ENCODE results near the gene SPATC1L.

SPATC1L gene

GRCh38 chr21:46130831-46131587 is 53.2 kb downstream of the SPATC1L start:
- H3K9me3 ChIP-seq (ENCODE audit: control insufficient read depth, low read length) = no peaks in the 10 kb centered on the region
- DNase-seq = no peak
- H3K27me3 ChIP-seq (replicated peaks; ENCODE audit: control insufficient read depth, insufficient read depth, low read length, poor library complexity, severe bottlenecking) = no peaks in the 10 kb centered on the region
- no peak overlapping the region for H3K27ac ChIP-seq (ENCODE audit: insufficient read depth, low read length, poor library complexity, severe bottlenecking)
- no peaks in the 10 kb centered on the region for H3K4me1 ChIP-seq (ENCODE audit: control insufficient read depth, insufficient read depth, low read length, poor library complexity, severe bottlenecking)
- no peaks in the 10 kb centered on the region for H3K36me3 ChIP-seq (ENCODE audit: control insufficient read depth, insufficient read depth, low read length)
- H3K4me3 ChIP-seq (ENCODE audit: insufficient read depth, low read depth, low read length, poor library complexity, severe bottlenecking) = no peak overlapping the region

GRCh38 chr21:46129846-46130651 is 54.2 kb downstream of the SPATC1L start:
- Histone ChIP-seq H3K27me3 (replicated peaks; ENCODE audit: control insufficient read depth, insufficient read depth, low read length, poor library complexity, severe bottlenecking) (no peaks in the 10 kb centered on the region), H3K9me3 (ENCODE audit: control insufficient read depth, low read length) (no peaks in the 10 kb centered on the region), H3K4me3 (ENCODE audit: insufficient read depth, low read depth, low read length, poor library complexity, severe bottlenecking) (no peak overlapping the region), H3K4me1 (ENCODE audit: control insufficient read depth, insufficient read depth, low read length, poor library complexity, severe bottlenecking) (no peaks in the 10 kb centered on the region), H3K27ac (ENCODE audit: insufficient read depth, low read length, poor library complexity, severe bottlenecking) (no peak overlapping the region), H3K36me3 (ENCODE audit: control insufficient read depth, insufficient read depth, low read length) (no peaks in the 10 kb centered on the region)
- no peak for DNase-seq

GRCh38 chr21:46128933-46129571 is 55.2 kb downstream of the SPATC1L start:
- H3K9me3 ChIP-seq (ENCODE audit: control insufficient read depth, low read length) = no peaks in the 10 kb centered on the region
- H3K36me3 ChIP-seq (ENCODE audit: control insufficient read depth, insufficient read depth, low read length) = no peaks in the 10 kb centered on the region
- no peaks in the 10 kb centered on the region for H3K27me3 ChIP-seq (replicated peaks; ENCODE audit: control insufficient read depth, insufficient read depth, low read length, poor library complexity, severe bottlenecking)
- no peak overlapping the region for H3K4me3 ChIP-seq (ENCODE audit: insufficient read depth, low read depth, low read length, poor library complexity, severe bottlenecking)
- no peaks in the 10 kb centered on the region for H3K4me1 ChIP-seq (ENCODE audit: control insufficient read depth, insufficient read depth, low read length, poor library complexity, severe bottlenecking)
- H3K27ac ChIP-seq (ENCODE audit: insufficient read depth, low read length, poor library complexity, severe bottlenecking) = no peak overlapping the region
- no peak for DNase-seq

DNA sequence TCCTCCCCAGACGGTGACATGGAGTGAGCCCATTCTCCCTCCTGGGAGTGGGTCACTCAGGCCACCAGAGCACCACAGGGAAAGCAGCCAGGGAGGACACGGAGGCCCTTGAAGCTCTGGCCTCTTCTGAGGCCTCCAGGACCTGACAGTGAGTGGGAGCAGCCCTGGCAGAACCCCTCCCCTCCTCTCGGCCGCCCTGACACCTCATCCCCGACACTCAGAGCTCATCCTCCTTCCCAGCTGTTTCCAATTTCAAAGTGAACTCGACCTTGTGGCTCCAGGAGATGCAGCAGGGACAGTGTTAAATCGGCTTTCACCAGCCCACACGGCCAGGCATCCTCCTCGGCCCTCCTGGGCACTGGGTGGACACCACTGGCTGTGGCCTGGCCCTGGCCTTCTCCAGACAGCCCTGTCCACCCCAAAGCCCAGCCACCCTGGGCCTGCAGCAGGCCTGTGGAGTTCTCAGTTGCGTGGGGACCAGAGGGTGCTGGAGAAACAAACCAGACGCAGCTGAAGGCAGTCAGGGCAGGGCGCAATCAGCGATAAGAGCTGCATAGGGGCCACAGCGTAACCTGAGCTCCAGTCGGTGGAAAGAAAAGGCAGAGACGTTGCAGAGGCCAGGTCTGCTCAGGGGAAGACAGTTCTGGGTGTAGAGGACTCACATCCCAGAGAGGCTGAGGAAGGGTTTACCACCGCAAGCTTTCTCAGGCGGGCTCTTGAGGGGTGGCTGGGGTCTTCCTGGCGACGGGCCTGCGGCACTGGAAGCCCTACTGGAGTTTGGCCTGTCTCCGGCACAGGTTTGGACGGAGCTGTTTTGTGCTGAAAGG is 55.9 kb downstream of the SPATC1L start:
- DNase-seq = no peak
- no peak overlapping the region for H3K4me3 ChIP-seq (ENCODE audit: insufficient read depth, low read depth, low read length, poor library complexity, severe bottlenecking)
- H3K36me3 ChIP-seq (ENCODE audit: control insufficient read depth, insufficient read depth, low read length) = no peaks in the 10 kb centered on the region

DNA sequence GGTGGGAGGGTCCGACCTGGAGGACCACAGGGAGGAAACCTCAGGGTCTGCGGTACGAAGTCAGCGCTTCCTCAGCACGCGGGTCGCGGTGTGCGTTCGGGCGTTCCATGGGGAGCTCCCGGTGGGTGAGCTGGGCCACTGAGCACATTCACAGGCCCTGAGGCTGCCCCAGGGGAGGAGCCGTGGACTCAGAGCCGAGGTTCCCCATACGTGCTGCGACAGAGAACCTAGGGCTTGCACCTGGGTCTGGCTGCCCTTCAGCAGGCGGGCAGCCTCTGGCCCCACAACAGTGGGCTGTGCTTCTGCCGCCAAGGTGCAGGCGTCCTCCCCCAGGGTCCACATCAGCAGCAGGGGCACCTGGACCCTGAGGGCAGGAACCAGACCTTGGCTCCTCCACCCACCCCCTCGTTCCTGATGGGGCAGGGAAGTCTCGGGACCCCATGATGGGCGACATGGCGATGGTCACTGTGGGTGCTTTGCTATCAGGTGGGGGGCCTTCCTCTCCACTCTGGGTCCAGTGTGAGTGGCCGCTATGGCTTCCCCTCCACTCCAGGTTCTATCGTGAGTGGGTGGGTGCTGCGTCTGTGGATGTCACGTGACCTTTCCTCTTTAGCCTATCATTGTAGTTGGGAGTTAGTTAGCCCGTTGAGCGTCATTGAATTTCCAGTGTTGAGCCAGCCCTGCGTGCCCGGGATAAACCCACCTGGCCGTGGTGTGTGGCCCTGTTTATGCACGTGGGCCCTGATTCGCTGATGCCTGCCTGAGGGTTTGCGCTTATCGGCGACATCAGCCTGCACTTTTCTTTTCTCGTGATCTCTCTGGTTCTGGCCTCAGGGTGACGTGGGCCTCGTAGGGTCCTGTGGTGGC is 56.8 kb downstream of the SPATC1L start:
- H3K4me1 ChIP-seq (ENCODE audit: control insufficient read depth, insufficient read depth, low read length, poor library complexity, severe bottlenecking) = no peaks in the 10 kb centered on the region
- no peak overlapping the region for H3K27ac ChIP-seq (ENCODE audit: insufficient read depth, low read length, poor library complexity, severe bottlenecking)
- no peak for DNase-seq
- no peak overlapping the region for H3K4me3 ChIP-seq (ENCODE audit: insufficient read depth, low read depth, low read length, poor library complexity, severe bottlenecking)
- H3K9me3 ChIP-seq (ENCODE audit: control insufficient read depth, low read length) = no peaks in the 10 kb centered on the region
- H3K36me3 ChIP-seq (ENCODE audit: control insufficient read depth, insufficient read depth, low read length) = no peaks in the 10 kb centered on the region
- H3K27me3 ChIP-seq (replicated peaks; ENCODE audit: control insufficient read depth, insufficient read depth, low read length, poor library complexity, severe bottlenecking) = no peaks in the 10 kb centered on the region

More for the DNA sequence above, 55.9 kb downstream of the SPATC1L start:
- Histone ChIP-seq H3K27me3 (replicated peaks; ENCODE audit: control insufficient read depth, insufficient read depth, low read length, poor library complexity, severe bottlenecking) (no peaks in the 10 kb centered on the region), H3K4me1 (ENCODE audit: control insufficient read depth, insufficient read depth, low read length, poor library complexity, severe bottlenecking) (no peaks in the 10 kb centered on the region), H3K9me3 (ENCODE audit: control insufficient read depth, low read length) (no peaks in the 10 kb centered on the region), H3K27ac (ENCODE audit: insufficient read depth, low read length, poor library complexity, severe bottlenecking) (no peak overlapping the region)

- no peaks in the 10 kb centered on the region for H3K27me3 ChIP-seq (replicated peaks; ENCODE audit: control insufficient read depth, insufficient read depth, low read length, poor library complexity, severe bottlenecking)
- no peak overlapping the region for H3K4me3 ChIP-seq (ENCODE audit: insufficient read depth, low read depth, low read length, poor library complexity, severe bottlenecking)
- no peak overlapping the region for H3K27ac ChIP-seq (ENCODE audit: insufficient read depth, low read length, poor library complexity, severe bottlenecking)
- no peaks in the 10 kb centered on the region for H3K9me3 ChIP-seq (ENCODE audit: control insufficient read depth, low read length)
- no peaks in the 10 kb centered on the region for H3K4me1 ChIP-seq (ENCODE audit: control insufficient read depth, insufficient read depth, low read length, poor library complexity, severe bottlenecking)
- DNase-seq = no peak
- no peaks in the 10 kb centered on the region for H3K36me3 ChIP-seq (ENCODE audit: control insufficient read depth, insufficient read depth, low read length)
Measured at GRCh38 chr21:46126309-46127238, 57.7 kb downstream of the SPATC1L start.

- H3K4me1 ChIP-seq (ENCODE audit: control insufficient read depth, insufficient read depth, low read length, poor library complexity, severe bottlenecking) = no peaks in the 10 kb centered on the region
- DNase-seq = no peak
- no peaks in the 10 kb centered on the region for H3K36me3 ChIP-seq (ENCODE audit: control insufficient read depth, insufficient read depth, low read length)
- H3K27me3 ChIP-seq (replicated peaks; ENCODE audit: control insufficient read depth, insufficient read depth, low read length, poor library complexity, severe bottlenecking) = no peaks in the 10 kb centered on the region
- H3K4me3 ChIP-seq (ENCODE audit: insufficient read depth, low read depth, low read length, poor library complexity, severe bottlenecking) = no peak overlapping the region
- H3K27ac ChIP-seq (ENCODE audit: insufficient read depth, low read length, poor library complexity, severe bottlenecking) = no peak overlapping the region
- H3K9me3 ChIP-seq (ENCODE audit: control insufficient read depth, low read length) = no peaks in the 10 kb centered on the region
Measured at GRCh38 chr21:46125846-46126301, 58.4 kb downstream of the SPATC1L start.

- no peak overlapping the region for H3K27ac ChIP-seq (ENCODE audit: insufficient read depth, low read length, poor library complexity, severe bottlenecking)
- no peak overlapping the region for H3K4me3 ChIP-seq (ENCODE audit: insufficient read depth, low read depth, low read length, poor library complexity, severe bottlenecking)
- no peaks in the 10 kb centered on the region for H3K36me3 ChIP-seq (ENCODE audit: control insufficient read depth, insufficient read depth, low read length)
- no peaks in the 10 kb centered on the region for H3K9me3 ChIP-seq (ENCODE audit: control insufficient read depth, low read length)
- no peaks in the 10 kb centered on the region for H3K4me1 ChIP-seq (ENCODE audit: control insufficient read depth, insufficient read depth, low read length, poor library complexity, severe bottlenecking)
- no peak for DNase-seq
- no peaks in the 10 kb centered on the region for H3K27me3 ChIP-seq (replicated peaks; ENCODE audit: control insufficient read depth, insufficient read depth, low read length, poor library complexity, severe bottlenecking)
Measured at GRCh38 chr21:46124926-46125845, 59.1 kb downstream of the SPATC1L start.

Data from effector memory CD4-positive, alpha-beta T cell (primary cell).